ENCODE results near the gene HSDL1.

GRCh38 chr16:84080378-84080777, 64.6 kb downstream of the HSDL1 start:
- TF ChIP-seq, protein P1, sequence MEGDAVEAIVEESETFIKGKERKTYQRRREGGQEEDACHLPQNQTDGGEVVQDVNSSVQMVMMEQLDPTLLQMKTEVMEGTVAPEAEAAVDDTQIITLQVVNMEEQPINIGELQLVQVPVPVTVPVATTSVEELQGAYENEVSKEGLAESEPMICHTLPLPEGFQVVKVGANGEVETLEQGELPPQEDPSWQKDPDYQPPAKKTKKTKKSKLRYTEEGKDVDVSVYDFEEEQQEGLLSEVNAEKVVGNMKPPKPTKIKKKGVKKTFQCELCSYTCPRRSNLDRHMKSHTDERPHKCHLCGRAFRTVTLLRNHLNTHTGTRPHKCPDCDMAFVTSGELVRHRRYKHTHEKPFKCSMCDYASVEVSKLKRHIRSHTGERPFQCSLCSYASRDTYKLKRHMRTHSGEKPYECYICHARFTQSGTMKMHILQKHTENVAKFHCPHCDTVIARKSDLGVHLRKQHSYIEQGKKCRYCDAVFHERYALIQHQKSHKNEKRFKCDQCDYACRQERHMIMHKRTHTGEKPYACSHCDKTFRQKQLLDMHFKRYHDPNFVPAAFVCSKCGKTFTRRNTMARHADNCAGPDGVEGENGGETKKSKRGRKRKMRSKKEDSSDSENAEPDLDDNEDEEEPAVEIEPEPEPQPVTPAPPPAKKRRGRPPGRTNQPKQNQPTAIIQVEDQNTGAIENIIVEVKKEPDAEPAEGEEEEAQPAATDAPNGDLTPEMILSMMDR (IDR thresholded peaks at IDR 0.05 in 4 of 5, conservative IDR thresholded peaks at IDR 0.05 in 1 of 5) = no peak
- TF ChIP-seq POLR2A (IDR thresholded peaks at IDR 0.05) = no peak
